Tibial nerve (tissue), 4 donors: ENCODE results near the gene TSHZ2.

Source experiments
- EP300 ChIP-seq, 2 donors: sonication (generic); formaldehyde crosslinking; IDR thresholded peaks; one replicate each; pipeline ENCODE4 v1.6.1; 2017; ENCODE audit warnings: antibody characterized with exemption in 2 of 2, mild to moderate bottlenecking in 1 of 2
- POLR2A ChIP-seq, 2 donors: fragments of 450-650 bp; IDR thresholded peaks; one replicate each; pipeline ENCODE4 v1.6.1; 2017; ENCODE audit warnings: antibody characterized with exemption in 2 of 2, mild to moderate bottlenecking in 2 of 2, moderate library complexity in 2 of 2
- TF ChIP-seq, protein P1 (sequence below), 5 experiments: fragments of 200-600 bp in 3 of 5; fragments of 450-650 bp in 2 of 5; sonication (generic) in 3 of 5; IDR thresholded peaks; one replicate each; pipeline ENCODE4 v1.5.1; 2016 to 2019; ENCODE audit warnings: antibody characterized with exemption in 5 of 5, mild to moderate bottlenecking in 3 of 5, moderate library complexity in 2 of 5

DNA sequence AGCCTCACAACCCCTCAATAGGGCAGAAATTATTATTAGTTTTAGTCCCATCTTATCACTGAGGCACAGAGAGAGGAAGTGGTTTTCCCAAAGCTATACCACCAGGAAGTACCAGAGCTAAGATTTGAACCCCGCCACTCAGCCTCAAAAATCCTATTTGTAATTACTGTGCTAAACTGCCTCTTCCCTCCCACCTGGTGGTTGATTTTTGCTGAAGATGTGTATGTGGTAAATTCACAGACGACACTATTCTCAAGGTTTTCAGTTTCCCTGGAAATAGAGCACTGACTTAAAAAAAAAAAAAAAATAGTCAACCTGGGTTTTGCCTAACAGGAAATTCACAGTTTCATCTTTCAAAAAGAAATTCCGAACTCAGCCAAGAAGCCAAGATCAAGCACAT, 57.9 kb downstream of the TSHZ2 start:
- TF ChIP-seq, protein P1, sequence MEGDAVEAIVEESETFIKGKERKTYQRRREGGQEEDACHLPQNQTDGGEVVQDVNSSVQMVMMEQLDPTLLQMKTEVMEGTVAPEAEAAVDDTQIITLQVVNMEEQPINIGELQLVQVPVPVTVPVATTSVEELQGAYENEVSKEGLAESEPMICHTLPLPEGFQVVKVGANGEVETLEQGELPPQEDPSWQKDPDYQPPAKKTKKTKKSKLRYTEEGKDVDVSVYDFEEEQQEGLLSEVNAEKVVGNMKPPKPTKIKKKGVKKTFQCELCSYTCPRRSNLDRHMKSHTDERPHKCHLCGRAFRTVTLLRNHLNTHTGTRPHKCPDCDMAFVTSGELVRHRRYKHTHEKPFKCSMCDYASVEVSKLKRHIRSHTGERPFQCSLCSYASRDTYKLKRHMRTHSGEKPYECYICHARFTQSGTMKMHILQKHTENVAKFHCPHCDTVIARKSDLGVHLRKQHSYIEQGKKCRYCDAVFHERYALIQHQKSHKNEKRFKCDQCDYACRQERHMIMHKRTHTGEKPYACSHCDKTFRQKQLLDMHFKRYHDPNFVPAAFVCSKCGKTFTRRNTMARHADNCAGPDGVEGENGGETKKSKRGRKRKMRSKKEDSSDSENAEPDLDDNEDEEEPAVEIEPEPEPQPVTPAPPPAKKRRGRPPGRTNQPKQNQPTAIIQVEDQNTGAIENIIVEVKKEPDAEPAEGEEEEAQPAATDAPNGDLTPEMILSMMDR (IDR thresholded peaks at IDR 0.05), result no peak
- no peak for TF ChIP-seq POLR2A (IDR thresholded peaks at IDR 0.05)
- TF ChIP-seq EP300 (IDR thresholded peaks at IDR 0.05), result no peak
